Bronchial epithelial cell (primary cell): ENCODE results near the gene RIC3. TPM values are rescaled to one million over a fixed set of nuclear protein-coding genes. Genes with fewer than 3 reads are reported as not detected.
A peak's percentile ranks its signal among the peaks of the same experiment; 100 is the strongest.

ENCODE experiments used
- DNase-seq: peaks from one replicate; pipeline ENCODE4 v3.0.0-alpha.2; 2010; ENCODE audit warnings: low read depth
- FAIRE-seq: peaks from 2 replicates; lab custom pipeline; 2011; peaks lifted over from hg19 to GRCh38; lab: Jason Lieb, UNC
- H3K27me3 ChIP-seq: 2 replicates; pipeline ENCODE4 v1.5.1; 2011; ENCODE audit warnings: low read length; ENCODE audit not compliant: control insufficient read depth, insufficient read depth
- H3K36me3 ChIP-seq: 2 replicates; pipeline ENCODE4 v1.5.1; 2011; ENCODE audit warnings: low read length; ENCODE audit not compliant: control insufficient read depth, insufficient read depth
- H3K4me3 ChIP-seq: 2 replicates; pipeline ENCODE4 v1.5.1; 2011; ENCODE audit warnings: mild to moderate bottlenecking, low read depth, low read length, control low read depth
- CTCF ChIP-seq: IDR thresholded peaks from 2 replicates; pipeline ENCODE4 v1.5.1; 2011; ENCODE audit warnings: mild to moderate bottlenecking, moderate library complexity, low read length, control low read depth, inconsistent platforms; ENCODE audit not compliant: insufficient read depth, severe bottlenecking
- total RNA-seq: library from RNA; depleted of rRNA; stranded (reverse); fragments of >200 nt; gene quantifications from 2 replicates; pipeline ENCODE4 v1.2.1, GENCODE V29; 2014

Gene RIC3
- total RNA-seq, 1 donor from 2014 or later, result 0.26 TPM

- Histone ChIP-seq H3K4me3 (no peak overlapping the region), H3K27me3 (no peaks in the 10 kb centered on the region), H3K36me3 (no peaks in the 10 kb centered on the region)
- FAIRE-seq (peak; percentile 13), DNase-seq (no peak)
- TF ChIP-seq CTCF, result no peak
These were observed 68.2 kb downstream of the RIC3 start for GRCh38 chr11:8100605-8101004.

- no peak for DNase-seq
- Histone ChIP-seq H3K27me3 (no peaks in the 10 kb centered on the region), H3K4me3 (no peak overlapping the region), H3K36me3 (no peaks in the 10 kb centered on the region)
- no peak for TF ChIP-seq CTCF
- no peak for FAIRE-seq
These were observed 68.7 kb downstream of the RIC3 start for GRCh38 chr11:8100158-8100557.

GRCh38 chr11:8099291-8099899, 69.4 kb downstream of the RIC3 start:
- Histone ChIP-seq H3K36me3 (no peaks in the 10 kb centered on the region), H3K27me3 (no peaks in the 10 kb centered on the region), H3K4me3 (no peak overlapping the region)
- FAIRE-seq (no peak), DNase-seq (peak; percentile 74)
- peak; percentile 78 for TF ChIP-seq CTCF

GRCh38 chr11:8098879-8099278, 69.9 kb downstream of the RIC3 start:
- DNase-seq, result no peak
- FAIRE-seq, result no peak
- no peak for TF ChIP-seq CTCF
- H3K4me3 ChIP-seq, result no peak overlapping the region
- H3K36me3 ChIP-seq, result no peaks in the 10 kb centered on the region
- no peaks in the 10 kb centered on the region for H3K27me3 ChIP-seq

GRCh38 chr11:8098361-8098760, 70.5 kb downstream of the RIC3 start:
- Histone ChIP-seq H3K36me3 (no peaks in the 10 kb centered on the region), H3K4me3 (no peak overlapping the region), H3K27me3 (no peaks in the 10 kb centered on the region)
- DNase-seq (no peak), FAIRE-seq (peak; percentile 13)
- no peak for TF ChIP-seq CTCF

GRCh38 chr11:8097926-8098325, 70.9 kb downstream of the RIC3 start:
- Histone ChIP-seq H3K27me3 (no peaks in the 10 kb centered on the region), H3K4me3 (no peak overlapping the region), H3K36me3 (no peaks in the 10 kb centered on the region)
- FAIRE-seq (no peak), DNase-seq (no peak)
- no peak for TF ChIP-seq CTCF
